CD4-positive, alpha-beta T cell treated with Interleukin-15 for 4 hours (primary cell): ENCODE data around the gene PPP1R14C.
A peak's percentile ranks its signal among the peaks of the same experiment; 100 is the strongest.

Experiments
- DNase-seq: peaks from one replicate; pipeline ENCODE4 v3.0.0-alpha.2; 2020; ENCODE audit warnings: low spot score

The PPP1R14C gene

DNA sequence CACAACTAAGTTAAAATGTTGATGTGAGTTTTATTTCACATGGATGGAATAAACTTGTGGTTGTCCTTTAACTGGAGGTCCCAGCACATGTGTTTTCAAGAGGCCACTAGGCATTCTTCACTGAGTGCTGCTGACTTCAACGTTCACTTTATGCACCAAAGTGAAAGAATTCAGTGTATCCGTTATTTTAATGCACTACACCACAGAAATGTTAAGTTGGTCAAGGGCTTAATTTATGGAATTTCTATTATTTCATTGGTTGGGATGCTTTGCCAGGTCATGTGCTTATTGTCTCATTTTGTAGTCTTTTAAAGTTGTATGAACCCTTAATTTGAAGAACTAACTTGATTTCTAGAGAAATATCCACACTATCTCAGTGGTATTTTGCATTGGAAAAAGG, 106.4 kb downstream of the PPP1R14C start:
- DNase-seq = no peak

DNA sequence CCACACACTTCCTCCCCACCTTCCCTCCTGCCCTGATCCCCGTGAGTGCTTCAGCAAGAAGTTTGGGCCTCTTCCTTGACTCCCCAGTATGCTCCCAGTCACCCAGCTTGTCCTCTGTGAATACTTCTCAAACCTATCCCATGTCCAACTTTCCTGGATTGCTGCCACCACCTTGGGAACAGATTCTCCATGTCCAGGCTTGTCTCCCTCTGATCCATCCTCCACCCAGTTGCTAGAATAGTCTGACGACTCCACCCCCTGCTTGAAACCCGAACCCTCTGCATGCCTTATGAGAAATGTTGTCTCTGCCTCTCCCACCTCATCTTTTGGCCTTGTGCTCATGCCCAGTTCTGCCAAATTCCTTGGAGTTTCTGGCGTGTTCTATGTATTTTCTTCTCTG, 108.0 kb downstream of the PPP1R14C start:
- no peak for DNase-seq

DNA sequence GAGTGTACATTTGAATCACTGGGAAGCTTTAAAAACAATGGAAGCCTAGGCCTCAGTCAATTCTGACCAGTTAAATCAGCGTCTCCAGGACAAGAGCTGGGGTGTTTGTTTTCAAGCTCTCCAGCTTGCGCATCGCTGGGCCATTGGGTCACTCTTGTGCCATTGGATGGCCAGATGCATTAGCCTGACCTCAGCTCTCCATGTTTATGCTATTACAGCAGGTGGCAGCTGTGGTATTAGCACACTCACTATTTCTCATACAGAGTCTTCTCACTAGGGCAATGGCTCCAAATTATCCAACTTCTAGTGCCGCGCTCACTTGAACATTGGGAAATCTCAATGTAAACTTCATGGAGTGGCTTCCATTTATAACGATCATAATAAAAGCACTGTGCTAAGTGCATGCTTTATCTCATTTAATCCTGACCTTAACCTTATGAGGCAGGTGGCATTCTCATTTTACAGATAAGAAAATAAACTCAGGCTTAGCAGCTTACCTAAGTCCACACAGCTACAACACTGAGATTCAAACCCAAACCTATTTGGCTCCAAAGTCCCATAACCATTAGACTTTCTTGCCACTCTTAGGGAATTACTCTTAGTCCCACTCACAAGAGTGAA, 108.8 kb downstream of the PPP1R14C start:
- DNase-seq = no peak

DNA sequence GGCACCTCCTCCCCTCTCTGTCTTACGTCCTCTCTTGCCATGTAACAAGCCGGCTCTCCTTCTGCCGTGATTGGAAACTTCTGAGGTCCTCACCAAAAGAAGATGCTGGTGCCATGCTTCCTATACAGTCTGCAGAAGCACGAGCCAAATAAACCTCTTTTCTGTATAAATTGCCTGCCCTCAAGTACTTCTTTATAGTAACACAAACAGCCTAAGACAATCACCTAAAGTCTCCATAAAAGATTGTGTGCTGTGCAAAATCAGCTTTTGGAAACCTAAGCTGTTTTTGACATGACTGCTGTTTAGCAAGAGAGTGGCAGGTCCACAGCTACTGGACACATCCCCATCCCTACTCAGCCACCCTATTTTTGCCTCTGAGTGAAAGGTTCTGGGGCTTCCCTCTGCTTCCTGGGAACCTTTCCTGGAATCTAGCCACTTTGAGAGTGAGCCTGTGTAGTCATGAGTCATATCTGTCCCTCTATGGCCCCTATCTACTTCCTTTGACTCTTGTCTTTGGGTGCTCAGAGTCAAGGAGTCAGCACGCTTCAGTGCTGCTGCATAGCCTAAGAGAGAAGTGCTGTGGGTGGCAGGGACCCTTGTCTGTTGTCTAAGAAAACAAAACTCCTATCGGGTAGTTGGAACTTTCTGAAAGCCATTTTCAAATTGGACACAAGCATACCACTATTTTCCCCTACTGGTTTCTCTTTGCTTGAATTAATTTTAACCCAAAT, 110.0 kb downstream of the PPP1R14C start:
- no peak for DNase-seq

DNA sequence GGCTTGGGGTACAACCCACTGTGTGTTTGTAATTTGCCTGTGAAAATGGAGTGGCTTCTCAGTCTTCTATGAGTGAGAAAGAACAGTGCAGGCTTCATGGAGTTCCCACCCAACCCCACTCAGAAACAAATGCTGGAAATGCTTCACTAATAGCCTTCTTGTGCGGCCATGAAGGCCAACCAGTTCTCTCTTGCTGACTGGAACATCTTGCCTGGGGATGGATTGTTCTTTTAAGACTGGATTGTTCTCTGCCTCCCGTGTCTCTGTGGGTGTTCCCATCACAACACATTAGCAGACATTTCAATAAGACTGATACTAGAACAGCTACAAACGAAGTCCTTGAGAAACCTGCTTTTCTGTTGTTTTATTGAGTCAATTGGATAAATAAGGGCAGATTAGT, 110.6 kb downstream of the PPP1R14C start:
- no peak for DNase-seq

DNA sequence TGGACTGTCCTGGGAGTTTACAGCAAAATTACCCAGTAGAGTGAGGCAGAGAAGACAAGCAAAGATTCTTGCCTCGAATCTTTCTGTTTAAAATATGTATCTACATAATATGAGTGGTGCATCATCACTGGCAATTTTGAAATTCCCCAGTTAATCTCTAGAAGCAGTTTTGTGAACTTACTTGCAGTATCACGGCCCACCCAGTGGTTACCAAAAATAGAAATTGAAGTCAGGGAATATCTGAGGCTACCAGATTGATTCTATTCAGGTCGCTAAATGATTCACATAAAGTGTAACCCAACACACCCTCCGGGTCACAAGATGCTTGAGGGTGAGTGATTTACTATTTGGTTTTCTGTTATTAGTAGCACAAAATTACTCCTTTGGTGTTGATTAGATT, 111.9 kb downstream of the PPP1R14C start:
- no peak for DNase-seq

- DNase-seq = no peak
Measured at GRCh38 chr6:150255840-150256239, 113.0 kb downstream of the PPP1R14C start.

- no peak for DNase-seq
Measured at GRCh38 chr6:150256618-150257272, 113.9 kb downstream of the PPP1R14C start.

GRCh38 chr6:150258381-150258780, 115.5 kb downstream of the PPP1R14C start:
- no peak for DNase-seq

DNA sequence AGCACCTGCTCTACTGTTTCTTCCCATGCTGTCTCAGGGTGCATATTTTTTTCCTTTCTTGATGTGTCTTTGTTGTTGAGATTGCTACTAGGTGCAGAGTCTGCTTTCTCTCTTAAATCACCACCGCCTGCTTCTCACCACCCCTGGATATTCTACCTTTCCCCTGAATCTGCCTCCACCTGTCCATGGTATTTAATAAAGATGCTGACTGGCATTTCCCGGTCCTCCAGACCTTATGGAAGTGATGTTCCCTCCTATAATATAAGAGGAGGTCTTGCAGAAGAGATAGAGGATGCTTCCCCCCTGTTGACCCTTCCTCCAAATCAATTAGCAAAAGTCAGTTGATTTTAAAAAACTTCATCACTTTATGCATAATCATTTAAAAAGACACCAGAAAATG, 118.1 kb downstream of the PPP1R14C start:
- DNase-seq = no peak

- no peak for DNase-seq
Measured at GRCh38 chr6:150261997-150262697, 119.3 kb downstream of the PPP1R14C start.

- peak; percentile 18 for DNase-seq
Measured at GRCh38 chr6:150263765-150264404, 121.0 kb downstream of the PPP1R14C start.

- DNase-seq = no peak
Measured at GRCh38 chr6:150266309-150266708, 123.5 kb downstream of the PPP1R14C start.

DNA sequence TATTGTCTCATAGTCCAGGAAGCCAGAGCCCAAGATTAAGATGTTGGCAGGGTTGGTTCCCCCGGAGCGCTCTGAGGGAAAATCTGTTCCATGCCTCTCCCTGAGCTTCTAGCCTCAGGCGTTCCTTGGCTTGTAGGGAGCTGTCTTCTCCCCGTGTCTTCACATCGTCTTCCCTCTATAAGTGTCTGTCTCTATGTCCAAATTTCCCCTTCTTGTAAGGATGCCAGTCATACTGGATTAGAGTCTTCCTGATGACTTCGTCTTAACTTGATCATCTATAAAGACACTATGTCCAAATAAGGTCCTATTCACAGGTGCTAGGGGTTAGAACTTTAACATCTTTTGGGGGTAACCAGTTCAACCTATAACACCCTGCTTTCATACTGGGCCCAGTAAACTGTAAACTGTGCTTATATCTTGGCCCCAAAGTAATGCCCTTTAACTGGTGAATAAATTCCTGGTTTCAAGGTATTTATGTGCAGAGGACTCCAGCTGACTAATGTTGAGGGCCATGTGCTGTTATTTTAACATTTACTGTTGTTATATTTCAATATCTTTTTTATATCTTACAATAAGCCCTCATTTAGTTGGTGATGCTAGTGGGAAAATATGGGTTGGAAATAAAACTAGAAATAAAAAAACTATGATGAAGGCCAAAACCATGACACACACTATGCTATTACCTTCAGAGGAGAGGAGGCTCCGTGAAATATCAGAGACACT, 124.3 kb downstream of the PPP1R14C start:
- DNase-seq = no peak

DNA sequence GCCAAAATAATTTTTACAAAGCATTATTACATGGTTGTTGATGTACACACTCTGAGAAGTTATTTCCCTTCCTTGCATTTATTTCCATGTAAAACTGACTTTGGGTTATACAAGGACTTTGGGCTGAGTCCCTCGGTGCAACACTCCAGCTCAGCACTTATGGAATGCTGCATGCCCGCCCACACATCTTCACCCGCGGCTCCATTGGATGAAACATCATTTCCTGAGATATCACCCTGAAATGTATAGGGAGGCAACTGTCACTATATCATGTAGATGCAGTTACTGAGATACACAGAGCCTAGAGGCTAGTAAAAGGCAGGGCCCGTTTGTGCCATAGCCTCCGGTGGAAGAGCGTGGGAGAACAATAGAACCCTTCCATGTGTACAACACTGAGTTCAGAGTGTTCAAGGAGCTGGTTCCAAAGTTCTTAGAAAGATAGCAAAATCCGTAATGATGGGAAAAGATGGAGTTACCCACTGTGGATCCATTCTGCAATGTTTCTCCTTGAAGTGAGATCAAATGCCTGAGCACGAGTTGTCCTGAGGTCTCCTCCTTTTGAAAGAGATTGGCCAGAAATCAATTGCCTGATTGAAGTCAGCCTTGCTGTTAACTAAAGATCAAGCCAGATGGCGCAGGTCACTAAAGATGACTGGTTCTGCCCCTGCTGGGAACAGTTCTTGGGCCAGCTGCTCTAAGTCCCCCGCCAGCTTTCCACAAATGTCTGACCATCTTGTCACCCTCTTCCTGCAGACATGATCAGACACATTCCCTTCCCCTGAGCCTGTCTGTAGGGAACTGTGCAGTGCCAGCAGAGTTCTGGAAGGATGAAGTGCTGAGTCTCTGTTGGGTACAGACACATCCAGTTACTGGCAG, 125.1 kb downstream of the PPP1R14C start:
- no peak for DNase-seq

DNA sequence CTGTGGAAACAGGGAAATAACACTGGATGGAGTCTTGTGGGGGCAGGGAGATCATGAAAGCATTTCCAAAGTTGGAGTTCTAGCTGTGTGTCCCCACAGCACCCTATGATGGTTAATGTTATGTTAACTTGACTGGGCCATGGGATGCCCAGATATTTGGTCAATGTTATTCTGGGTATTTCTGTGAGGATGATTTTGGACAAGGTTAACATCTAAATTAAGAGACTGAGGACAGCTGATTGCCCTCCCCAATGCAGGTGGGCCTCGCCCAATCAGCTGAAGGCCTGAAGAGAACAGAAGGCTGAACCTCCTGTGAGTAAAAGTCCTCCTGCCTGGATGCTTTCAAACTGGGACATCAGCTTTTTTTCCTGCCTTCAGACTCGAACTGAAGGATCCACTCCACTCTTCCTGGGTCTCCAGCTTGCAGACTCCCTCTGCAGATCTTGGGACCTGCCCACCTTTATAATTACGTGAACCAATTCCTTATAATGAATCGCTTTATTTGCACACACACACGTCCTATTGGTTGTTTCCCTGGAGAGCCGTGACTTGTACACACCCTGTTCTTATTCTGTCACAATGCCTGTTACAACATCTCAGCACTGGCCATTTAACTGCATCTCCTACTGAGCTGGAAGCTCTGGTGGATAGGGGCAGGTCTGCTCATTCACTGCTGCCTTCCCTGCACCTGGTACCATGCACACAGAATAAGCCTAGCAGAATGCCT, 126.4 kb downstream of the PPP1R14C start:
- DNase-seq = no peak

- no peak for DNase-seq
Measured at GRCh38 chr6:150269857-150270223, 127.0 kb downstream of the PPP1R14C start.

DNA sequence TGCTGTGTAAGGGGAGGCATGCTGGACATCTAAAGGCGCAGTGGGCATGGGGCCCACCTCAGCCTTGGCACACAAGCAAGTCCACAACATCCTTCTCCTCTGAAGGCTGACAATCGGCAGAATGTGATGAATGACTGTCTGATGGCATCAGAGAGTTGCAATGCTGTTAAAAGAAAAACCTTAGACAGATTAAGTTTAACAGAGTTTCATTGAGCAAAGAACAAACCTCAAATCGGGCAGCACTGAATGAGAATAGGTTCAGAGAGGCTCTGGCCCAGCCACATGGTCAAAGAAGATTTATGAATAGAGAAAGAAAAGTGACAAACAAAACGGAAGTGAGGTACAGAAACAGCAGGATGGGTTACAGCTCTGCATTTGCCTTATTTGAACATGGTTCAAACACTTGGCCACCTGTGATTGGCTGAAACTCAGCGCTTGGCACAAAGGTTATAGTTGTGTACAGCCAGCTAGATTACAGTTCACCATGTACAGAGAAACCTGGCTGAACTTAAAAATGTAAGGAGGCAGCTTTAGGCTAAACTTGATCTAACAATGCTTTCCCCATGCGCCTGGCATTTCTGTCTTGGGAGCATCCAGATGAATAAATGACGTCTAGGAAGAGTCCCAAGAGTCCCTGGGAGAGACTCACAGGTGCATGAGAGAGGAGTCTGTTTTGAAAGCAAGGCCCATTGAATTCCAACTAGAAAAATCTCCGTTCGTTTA, 127.6 kb downstream of the PPP1R14C start:
- DNase-seq = no peak

- DNase-seq = no peak
Measured at GRCh38 chr6:150271172-150271500, 128.3 kb downstream of the PPP1R14C start.
